GM19099 (cell line): ENCODE measurements around the gene APP.

ENCODE experiments used
- POLR2A ChIP-seq: IDR thresholded peaks from 3 replicates; pipeline ENCODE4 v1.6.1; 2011; ENCODE audit warnings: low read depth; ENCODE audit not compliant: insufficient read length; ENCODE audit errors: extremely low read depth

APP gene

GRCh38 chr21:26146681-26147080 is 23.9 kb downstream of the APP start:
- no peak for TF ChIP-seq POLR2A

- TF ChIP-seq POLR2A, result no peak
Observed at GRCh38 chr21:26144031-26144430, 26.5 kb downstream of the APP start.

GRCh38 chr21:26142363-26142762 is 28.2 kb downstream of the APP start:
- no peak for TF ChIP-seq POLR2A

- TF ChIP-seq POLR2A, result no peak
Observed at GRCh38 chr21:26140926-26141325, 29.6 kb downstream of the APP start.

- TF ChIP-seq POLR2A, result no peak
Observed at GRCh38 chr21:26140164-26140579, 30.4 kb downstream of the APP start.

GRCh38 chr21:26138615-26139257 is 31.8 kb downstream of the APP start:
- TF ChIP-seq POLR2A, result no peak

- no peak for TF ChIP-seq POLR2A
Observed at GRCh38 chr21:26137379-26138060, 33.0 kb downstream of the APP start.

GRCh38 chr21:26136671-26137070 is 33.9 kb downstream of the APP start:
- no peak for TF ChIP-seq POLR2A

GRCh38 chr21:26135520-26135919 is 35.0 kb downstream of the APP start:
- no peak for TF ChIP-seq POLR2A

GRCh38 chr21:26131554-26131953 is 39.0 kb downstream of the APP start:
- TF ChIP-seq POLR2A, result no peak

GRCh38 chr21:26130249-26130881 is 40.2 kb downstream of the APP start:
- no peak for TF ChIP-seq POLR2A

GRCh38 chr21:26127918-26128317 is 42.7 kb downstream of the APP start:
- no peak for TF ChIP-seq POLR2A

- TF ChIP-seq POLR2A, result no peak
Observed at GRCh38 chr21:26127073-26127814, 43.3 kb downstream of the APP start.

- no peak for TF ChIP-seq POLR2A
Observed at GRCh38 chr21:26126168-26126553, 44.4 kb downstream of the APP start.

- TF ChIP-seq POLR2A, result no peak
Observed at GRCh38 chr21:26125433-26126167, 45.0 kb downstream of the APP start.
